NCI-H524 treated with DMSO at 0.1 percent for 48 hours (cell line): Measurements from ENCODE around the gene THUMPD3.

Experiments used
- DNase-seq: peaks from one replicate; lab custom pipeline; 2025; lab: John Stamatoyannopoulos, UW

Gene THUMPD3, protein sequence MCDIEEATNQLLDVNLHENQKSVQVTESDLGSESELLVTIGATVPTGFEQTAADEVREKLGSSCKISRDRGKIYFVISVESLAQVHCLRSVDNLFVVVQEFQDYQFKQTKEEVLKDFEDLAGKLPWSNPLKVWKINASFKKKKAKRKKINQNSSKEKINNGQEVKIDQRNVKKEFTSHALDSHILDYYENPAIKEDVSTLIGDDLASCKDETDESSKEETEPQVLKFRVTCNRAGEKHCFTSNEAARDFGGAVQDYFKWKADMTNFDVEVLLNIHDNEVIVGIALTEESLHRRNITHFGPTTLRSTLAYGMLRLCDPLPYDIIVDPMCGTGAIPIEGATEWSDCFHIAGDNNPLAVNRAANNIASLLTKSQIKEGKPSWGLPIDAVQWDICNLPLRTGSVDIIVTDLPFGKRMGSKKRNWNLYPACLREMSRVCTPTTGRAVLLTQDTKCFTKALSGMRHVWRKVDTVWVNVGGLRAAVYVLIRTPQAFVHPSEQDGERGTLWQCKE

DNA sequence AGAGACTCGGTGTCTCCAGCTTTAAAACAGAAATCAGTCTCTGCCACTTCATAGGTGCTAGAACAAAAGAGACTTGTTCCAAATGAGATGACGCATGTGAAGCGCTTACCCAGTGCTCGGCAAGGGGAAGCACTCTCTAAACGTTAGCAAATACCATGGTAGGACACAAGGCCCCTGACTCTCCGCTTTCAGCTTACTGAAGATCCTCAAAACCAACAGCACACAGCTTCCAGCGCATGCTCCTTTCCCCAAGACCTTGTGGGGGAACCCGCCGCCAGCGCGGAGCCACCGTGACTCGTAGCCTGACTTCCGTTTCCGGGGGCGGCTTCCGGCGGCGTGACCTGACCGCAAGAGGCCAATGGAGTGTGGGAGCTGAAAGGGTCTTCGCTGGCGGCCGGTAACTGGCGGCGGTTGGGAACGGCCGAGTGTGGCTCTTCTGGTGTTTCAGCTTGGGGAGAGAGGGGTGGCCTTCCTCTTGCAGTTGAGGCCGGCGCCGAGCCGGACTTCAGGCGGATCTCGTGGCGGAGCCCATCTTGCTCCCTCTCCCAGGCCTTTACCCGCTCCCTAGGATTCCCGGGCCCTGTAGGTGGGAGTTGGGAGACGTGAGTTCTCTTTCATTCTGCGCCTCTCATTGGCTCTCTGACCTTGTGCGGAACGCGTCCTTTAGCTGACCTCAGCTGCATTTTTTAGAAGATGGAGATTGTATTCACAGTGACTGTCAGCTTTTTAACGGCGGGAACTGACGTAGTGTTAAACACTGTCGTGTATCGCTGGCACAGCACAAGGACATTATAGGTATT is at the start of gene THUMPD3:
TSS of gene THUMPD3 (plus strand) at position 324 of the 800 bp plus-strand sequence. CDS start 2,015 bp downstream, outside the sequence.
- DNase-seq, result peak; percentile 66

DNA sequence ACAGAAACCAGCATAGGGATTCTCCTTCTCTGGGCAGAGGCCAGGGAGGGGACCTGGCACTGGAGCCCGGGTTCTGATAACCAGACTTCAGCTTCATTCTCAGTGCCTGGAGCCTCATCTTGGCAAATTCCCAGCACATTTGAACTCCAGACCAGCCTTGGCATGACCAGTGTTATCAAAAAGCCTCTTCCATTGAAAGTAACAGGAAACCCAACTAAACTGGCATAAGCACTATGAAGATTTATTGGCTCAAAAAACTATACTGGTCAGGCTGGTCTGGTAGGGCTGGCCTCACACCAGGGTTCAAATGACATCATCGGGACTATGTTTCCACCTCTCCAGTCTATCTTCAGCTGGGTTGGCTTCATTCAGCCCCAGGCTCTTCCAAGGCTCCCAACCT is 48.1 kb upstream of the THUMPD3 start:
- DNase-seq, result no peak

GRCh38 chr3:9316881-9317361 is 45.9 kb upstream of the THUMPD3 start:
- DNase-seq, result no peak

- DNase-seq, result no peak
Measured at GRCh38 chr3:9322780-9323179, 40.1 kb upstream of the THUMPD3 start.

- DNase-seq, result no peak
Measured at GRCh38 chr3:9324944-9325343, 37.9 kb upstream of the THUMPD3 start.

- no peak for DNase-seq
Measured at GRCh38 chr3:9327578-9327977, 35.3 kb upstream of the THUMPD3 start.

GRCh38 chr3:9330166-9330703 is 32.6 kb upstream of the THUMPD3 start:
- no peak for DNase-seq

DNA sequence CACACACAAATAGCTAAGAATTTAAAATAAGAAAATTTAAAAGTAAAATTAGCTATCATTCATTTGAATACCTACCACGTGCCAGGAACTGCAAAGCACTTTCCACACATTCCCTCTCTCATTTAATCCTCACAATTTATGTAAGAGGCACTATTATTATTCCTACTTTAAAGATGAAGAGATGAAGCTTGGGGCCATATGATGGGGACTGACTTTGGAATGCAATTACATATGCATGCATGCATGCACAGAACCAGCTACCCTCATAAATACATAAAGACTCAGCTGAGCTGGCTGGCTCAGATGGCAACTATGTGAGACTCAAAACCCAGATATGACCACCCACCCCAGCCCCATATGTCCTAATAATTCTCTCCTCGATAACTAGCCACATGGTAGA is 31.7 kb upstream of the THUMPD3 start:
- no peak for DNase-seq

- no peak for DNase-seq
Measured at GRCh38 chr3:9332250-9333030, 30.4 kb upstream of the THUMPD3 start.

GRCh38 chr3:9339761-9340471 is 22.9 kb upstream of the THUMPD3 start:
- no peak for DNase-seq

DNA sequence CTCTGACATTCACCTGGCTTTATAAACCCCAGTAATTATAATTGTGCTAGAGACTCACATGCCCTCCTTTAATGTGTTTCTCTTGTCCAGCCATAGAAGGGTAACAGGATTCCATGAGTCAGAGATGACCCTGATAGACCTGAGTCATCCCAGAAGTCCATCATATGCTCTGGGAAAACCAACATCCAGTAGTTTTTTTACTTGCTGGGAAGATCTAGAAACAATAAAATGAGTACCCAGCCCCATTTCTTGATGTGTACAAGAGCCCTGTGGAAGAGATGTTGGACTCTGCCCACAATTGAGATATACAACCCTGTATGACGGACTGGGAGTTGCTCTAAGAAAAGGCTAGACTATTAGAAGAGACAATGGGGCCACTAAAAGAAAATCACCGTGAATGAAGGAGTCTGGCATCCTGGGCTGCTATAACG is 22.4 kb upstream of the THUMPD3 start:
- no peak for DNase-seq

DNA sequence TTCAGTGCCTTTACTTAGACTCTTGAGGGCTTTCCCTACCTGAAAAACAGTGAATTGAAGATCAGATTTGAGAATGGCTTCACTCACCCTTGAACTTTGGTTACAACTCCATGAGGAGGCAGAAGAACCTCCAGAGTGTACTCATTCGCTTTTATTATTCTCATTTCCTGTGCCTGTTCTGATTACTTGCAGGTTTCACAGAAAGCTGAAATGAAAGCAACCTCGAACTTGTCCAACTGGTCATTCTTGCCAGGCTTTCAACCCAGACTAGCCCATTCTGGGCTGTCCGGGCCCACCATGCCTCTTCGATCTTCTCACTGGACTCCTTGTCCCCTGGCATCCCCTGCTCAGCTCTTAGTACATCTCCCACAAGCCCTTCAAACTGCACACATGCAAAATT is 20.2 kb upstream of the THUMPD3 start:
- no peak for DNase-seq

DNA sequence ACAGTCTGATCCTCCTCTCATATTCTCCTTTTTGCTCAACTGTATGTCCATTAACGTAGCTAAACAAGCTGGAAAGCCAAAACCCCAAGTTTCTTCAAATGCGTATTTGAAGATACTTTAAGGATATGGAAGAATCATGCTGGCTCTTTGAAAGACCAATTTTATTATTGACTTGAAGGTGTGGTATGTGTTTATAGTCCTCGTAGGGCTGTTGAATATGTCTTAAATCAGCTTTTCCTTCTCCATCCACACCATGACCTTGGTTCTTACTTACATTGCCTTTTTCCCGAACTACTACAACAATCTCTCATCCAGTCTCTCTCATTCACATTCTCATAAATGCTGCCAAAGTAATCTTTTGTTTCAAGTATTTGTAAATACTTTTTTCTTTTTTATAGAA is 19.7 kb upstream of the THUMPD3 start:
- DNase-seq, result no peak

- DNase-seq, result no peak
Measured at GRCh38 chr3:9345041-9345440, 17.8 kb upstream of the THUMPD3 start.

DNA sequence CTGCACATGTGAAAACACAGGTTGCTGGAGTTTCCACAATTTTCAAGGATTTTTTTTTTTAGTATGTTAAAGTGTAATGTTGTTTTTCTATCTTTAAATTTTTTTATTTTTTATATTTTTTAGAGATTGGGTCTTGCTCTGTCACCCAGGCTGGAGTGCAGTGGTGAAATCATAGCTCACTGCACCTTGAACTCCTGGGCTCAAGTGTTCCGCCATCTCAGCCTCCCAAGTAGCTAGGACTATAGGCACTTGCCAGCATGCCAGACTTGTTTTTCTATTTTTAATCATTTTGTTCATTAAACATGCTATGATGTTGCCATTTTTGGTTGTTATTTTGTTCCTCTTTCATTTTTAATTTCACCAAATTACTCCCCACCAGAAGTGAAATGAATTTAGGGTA is 16.7 kb upstream of the THUMPD3 start:
- no peak for DNase-seq

DNA sequence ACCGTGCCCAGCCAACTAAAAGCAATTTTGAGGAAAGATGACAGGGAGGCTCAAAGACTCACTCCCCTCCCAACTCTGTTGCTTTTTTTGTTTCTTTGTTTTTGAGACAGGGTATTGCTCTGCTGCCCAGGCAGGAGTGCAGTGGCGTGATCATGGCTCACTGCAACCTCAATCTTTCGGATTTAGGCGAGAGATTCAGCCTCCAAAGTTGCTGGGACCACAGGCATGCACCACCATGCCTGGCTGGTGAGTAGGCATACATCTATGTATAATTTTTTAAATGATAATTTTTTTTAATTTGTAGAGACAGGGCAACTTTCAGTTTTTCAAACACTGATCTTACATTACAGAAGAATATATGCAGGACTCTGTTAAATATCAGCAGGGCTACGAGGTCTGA is 15.8 kb upstream of the THUMPD3 start:
- DNase-seq, result no peak

DNA sequence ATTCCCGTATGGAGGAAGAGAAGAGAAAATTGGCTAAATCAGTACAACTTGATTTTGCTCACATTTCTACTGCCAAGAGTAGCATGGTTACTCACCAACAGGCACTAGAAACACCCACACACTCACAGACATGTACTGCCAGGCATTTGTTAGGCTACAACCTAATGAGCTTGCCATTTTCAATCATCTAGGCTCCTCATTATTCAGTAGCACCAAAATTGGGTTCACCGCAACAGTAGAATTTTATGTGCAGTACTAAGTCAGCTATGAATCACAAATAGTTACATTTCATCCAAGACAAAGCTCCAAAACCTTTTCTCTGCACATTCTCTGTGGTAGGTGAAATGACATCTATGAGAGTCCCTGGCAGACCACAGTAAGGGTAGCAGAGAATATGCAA is 15.0 kb upstream of the THUMPD3 start:
- DNase-seq, result no peak

DNA sequence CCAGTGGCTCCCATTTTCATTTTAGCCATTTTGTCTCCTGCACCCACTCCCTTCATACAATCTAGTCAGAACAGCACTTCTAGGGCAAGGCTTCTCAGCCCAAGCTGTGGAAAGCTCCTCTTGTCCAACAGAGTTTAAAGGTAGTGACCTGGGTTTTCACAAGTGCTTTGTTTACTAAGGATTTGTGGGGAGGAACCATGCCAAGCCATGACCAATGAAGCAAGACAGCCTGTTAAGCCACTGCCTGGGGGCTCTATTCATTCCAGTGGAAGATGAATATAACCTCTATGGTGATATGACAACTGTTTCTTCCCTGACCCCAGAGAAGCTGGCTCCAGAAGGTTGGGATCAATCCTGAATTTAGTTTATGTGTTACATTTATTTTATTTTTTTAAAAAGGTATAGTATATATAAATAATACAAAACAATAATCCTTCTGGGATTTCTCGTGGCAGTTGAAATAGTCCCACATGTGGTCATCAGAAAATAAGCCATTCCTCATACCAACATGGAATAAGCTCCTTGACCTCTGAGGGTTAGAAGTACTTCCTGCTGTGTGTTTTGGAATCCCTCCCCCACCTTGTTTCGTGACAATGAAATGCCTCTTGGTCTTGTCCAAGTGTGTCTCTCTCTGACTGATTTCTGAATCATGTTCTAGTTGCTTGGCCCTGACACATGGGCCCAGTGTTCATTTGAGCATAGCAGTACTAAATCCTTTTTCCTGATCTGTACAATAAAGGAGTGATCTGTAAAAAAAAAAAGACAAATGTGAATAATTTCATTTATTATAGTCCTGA is 13.3 kb upstream of the THUMPD3 start:
- DNase-seq, result no peak

DNA sequence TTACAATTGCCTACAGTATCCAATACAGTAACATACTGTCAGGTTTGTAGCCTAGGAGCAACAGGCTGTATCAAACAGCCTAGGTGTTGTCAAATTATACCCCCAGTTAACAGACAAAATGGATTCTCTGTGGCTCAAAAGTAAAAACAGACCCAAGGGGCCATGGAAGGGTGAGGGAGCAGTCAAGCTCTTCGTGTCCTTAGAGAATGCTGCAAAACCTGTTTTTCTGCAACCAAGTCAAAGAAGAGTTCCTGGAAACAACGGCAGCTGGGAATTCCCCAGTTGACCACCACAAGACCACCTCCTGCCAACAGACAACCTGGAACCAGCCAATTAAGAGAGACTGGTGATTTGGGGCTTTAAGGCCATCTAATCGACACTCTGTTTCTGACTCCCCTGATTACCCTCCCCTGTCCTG is 11.1 kb upstream of the THUMPD3 start:
- no peak for DNase-seq
